Activated B cell treated with CpG ODN at 0.5 μM for 24 hours (primary cell): ENCODE data around the gene MED27. TPM values are rescaled to one million over a fixed set of nuclear protein-coding genes. Genes with fewer than 3 reads are reported as not detected.

Experiments used
- ATAC-seq: fragments of 200-7000 bp; cut with Tn5 transposase; one replicate; pipeline ENCODE4 v1.10.0; 2021; ENCODE audit warnings: low read depth, mild to moderate bottlenecking, moderate library complexity
- CTCF ChIA-PET: fragments of 350-600 bp; sonication (Branson Sonifier 250); formaldehyde crosslinking; loops from one replicate; lab custom pipeline; 2021; ENCODE audit warnings: antibody characterized with exemption; lab: Charles Lee
- POLR2A ChIA-PET: fragments of 350-600 bp; sonication (Branson Sonifier 250); formaldehyde crosslinking; loops from one replicate; lab custom pipeline; 2021; ENCODE audit warnings: antibody characterized with exemption; lab: Charles Lee
- DNase-seq: peaks from one replicate; pipeline ENCODE4 v3.0.0; 2022
- H3K27ac Mint-ChIP-seq: one replicate; pipeline ENCODE4 v1.8.0; 2020; ENCODE audit warnings: mixed read lengths
- H3K27me3 Mint-ChIP-seq: one replicate; pipeline ENCODE4 v1.8.0; 2021; ENCODE audit warnings: mixed read lengths
- H3K36me3 Mint-ChIP-seq: one replicate; pipeline ENCODE4 v1.8.0; 2021; ENCODE audit warnings: low read depth, mixed read lengths
- H3K4me1 Mint-ChIP-seq: one replicate; pipeline ENCODE4 v1.8.0; 2021; ENCODE audit warnings: mixed read lengths
- H3K4me3 Mint-ChIP-seq: one replicate; pipeline ENCODE4 v1.8.0; 2020; ENCODE audit warnings: mild to moderate bottlenecking, mixed read lengths
- H3K9me3 Mint-ChIP-seq: one replicate; pipeline ENCODE4 v1.8.0; 2020; ENCODE audit warnings: mixed read lengths
- CTCF ChIP-seq: fragments of 200-600 bp; IDR thresholded peaks from one replicate; pipeline ENCODE4 v1.8.0; 2022; ENCODE audit warnings: antibody characterized with exemption, mild to moderate bottlenecking
- intact Hi-C: fragments of 100-400 bp; cut with micrococcal nuclease; formaldehyde crosslinking; loops from one replicate; pipeline ENCODE4 v1.15.1; 2024
- total RNA-seq: library from RNA; stranded (reverse); gene quantifications from 2 replicates; pipeline ENCODE4 v1.2.3, GENCODE V29; 2022

The MED27 gene
- total RNA-seq, 1 donor from 2014 or later: 24.5 TPM

DNA sequence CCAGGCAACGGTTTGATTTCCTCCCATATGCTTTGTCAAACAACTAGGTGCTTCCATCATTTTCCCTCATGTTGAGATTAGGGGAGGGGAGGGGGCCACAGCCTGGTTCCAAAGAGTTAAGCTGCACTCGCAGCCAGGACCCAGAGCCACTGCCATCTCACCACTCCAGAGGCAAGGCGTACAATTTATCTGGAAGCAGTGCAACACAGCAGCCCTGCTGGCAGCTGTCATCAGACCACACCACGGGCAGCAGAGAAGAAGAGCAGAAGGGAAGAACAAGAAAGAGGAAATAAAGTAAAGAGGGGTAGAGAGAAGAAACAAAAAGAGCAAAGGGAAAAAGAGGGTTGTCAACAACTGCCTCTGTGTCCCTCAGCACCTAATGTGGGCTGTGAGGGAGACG is 38.9 kb downstream of the MED27 start:
- H3K27ac Mint-ChIP-seq: no peak overlapping the region
- H3K4me3 Mint-ChIP-seq: no peak overlapping the region
- TF ChIP-seq CTCF: no peak
- ATAC-seq (no peak), DNase-seq (no peak)
- ChIA-PET POLR2A (no interaction called here), CTCF (no interaction called here)
- peaks cover 13% of the 10 kb centered on the region for H3K36me3 Mint-ChIP-seq
- intact Hi-C loops: no loop called here
- no peaks in the 10 kb centered on the region for H3K27me3 Mint-ChIP-seq
- H3K9me3 Mint-ChIP-seq: no peaks in the 10 kb centered on the region
- peaks cover 6% of the 10 kb centered on the region for H3K4me1 Mint-ChIP-seq

DNA sequence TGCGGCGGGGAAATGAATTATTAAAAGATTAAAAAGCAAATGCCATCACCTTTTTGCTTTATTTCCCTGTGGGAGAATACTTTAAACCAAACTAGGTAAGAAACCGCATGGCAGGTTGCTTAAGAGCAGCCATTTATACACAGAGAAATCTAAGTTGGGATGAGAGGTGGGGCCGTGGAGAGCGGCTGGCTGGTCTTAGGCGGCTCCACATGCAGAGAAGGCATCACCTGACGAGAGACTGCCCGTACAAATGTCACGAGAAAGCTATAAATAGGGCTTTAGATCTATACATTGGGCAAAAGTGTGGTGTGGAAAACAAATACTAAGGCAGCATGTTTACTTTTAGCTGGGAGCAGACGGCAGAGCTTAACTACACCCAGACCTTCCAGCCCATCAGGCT is 39.4 kb downstream of the MED27 start:
- no peak for TF ChIP-seq CTCF
- ChIA-PET CTCF (no interaction called here), POLR2A (no interaction called here)
- Mint-ChIP-seq H3K27ac (no peak overlapping the region), H3K9me3 (no peaks in the 10 kb centered on the region), H3K36me3 (peaks cover 13% of the 10 kb centered on the region), H3K4me1 (peaks cover 10% of the 10 kb centered on the region), H3K27me3 (no peaks in the 10 kb centered on the region), H3K4me3 (no peak overlapping the region)
- intact Hi-C loops: no loop called here
- ATAC-seq (no peak), DNase-seq (no peak)

DNA sequence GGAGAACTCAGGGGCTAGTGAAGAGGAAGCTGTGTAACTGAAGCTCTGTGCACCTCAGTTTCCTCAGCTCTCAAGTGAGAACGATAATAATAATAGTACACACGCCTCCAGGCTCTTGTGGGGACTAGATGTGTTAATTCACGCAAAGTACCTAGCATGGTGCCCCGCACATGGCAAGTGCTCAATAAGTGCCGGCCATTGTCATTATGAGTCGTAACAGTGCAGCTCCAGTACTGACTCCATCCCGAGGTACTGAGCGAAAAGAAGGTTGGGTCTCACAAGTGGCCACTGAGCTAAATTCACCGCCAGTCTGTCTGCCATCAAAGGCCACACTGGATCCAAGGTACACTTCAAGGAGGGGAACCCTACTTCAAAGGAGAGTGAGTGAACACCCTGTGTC is 40.4 kb downstream of the MED27 start:
- ChIA-PET CTCF (no interaction called here), POLR2A (no interaction called here)
- H3K36me3 Mint-ChIP-seq: peaks cover 13% of the 10 kb centered on the region
- ATAC-seq (no peak), DNase-seq (no peak)
- no peaks in the 10 kb centered on the region for H3K9me3 Mint-ChIP-seq
- TF ChIP-seq CTCF: no peak
- H3K27ac Mint-ChIP-seq: no peak overlapping the region
- intact Hi-C loops: no loop called here
- H3K27me3 Mint-ChIP-seq: no peaks in the 10 kb centered on the region
- peaks cover 13% of the 10 kb centered on the region for H3K4me1 Mint-ChIP-seq
- H3K4me3 Mint-ChIP-seq: no peak overlapping the region

GRCh38 chr9:132037458-132037857 is 42.2 kb downstream of the MED27 start:
- no peaks in the 10 kb centered on the region for H3K27me3 Mint-ChIP-seq
- no peak overlapping the region for H3K4me3 Mint-ChIP-seq
- H3K27ac Mint-ChIP-seq: no peak overlapping the region
- no peak for TF ChIP-seq CTCF
- CTCF ChIA-PET: no interaction called here
- H3K36me3 Mint-ChIP-seq: peaks cover 13% of the 10 kb centered on the region
- ATAC-seq (no peak), DNase-seq (no peak)
- no peaks in the 10 kb centered on the region for H3K9me3 Mint-ChIP-seq
- peaks cover 23% of the 10 kb centered on the region for H3K4me1 Mint-ChIP-seq
- POLR2A ChIA-PET: no interaction called here
- intact Hi-C loops: no loop called here

DNA sequence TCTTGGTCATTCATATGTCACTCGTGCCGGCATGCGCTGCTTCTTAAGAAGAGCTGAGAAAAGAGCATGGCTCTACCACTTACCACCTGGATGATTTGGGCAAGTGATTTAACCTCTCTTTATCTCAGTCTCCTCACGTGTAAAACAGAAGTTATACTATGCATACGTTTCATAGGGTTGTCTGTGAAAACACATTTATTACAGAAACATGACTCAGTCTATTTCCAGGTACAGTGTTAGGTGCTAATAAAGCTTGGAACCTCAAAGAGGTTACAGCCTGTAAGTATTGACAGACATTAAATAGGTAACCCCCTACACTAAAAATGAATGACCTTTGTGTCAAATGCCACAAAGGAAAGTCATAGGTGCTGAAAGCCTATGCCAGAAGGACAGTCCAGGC is 43.1 kb downstream of the MED27 start:
- H3K4me1 Mint-ChIP-seq: peaks cover 29% of the 10 kb centered on the region

More for the DNA sequence above, 43.1 kb downstream of the MED27 start:
- ATAC-seq: no peak
- ChIA-PET CTCF (no interaction called here), POLR2A (no interaction called here)
- DNase-seq: no peak
- TF ChIP-seq CTCF: no peak
- Mint-ChIP-seq H3K4me3 (no peak overlapping the region), H3K9me3 (no peaks in the 10 kb centered on the region), H3K36me3 (peaks cover 4% of the 10 kb centered on the region), H3K27ac (no peak overlapping the region), H3K27me3 (no peaks in the 10 kb centered on the region)
- intact Hi-C loops: no loop called here
